Liver (tissue), 9 donors: Measurements from ENCODE around the gene OLFML2A. TPM values are rescaled to one million over a fixed set of nuclear protein-coding genes. Genes with fewer than 3 reads are reported as not detected.

ENCODE experiments used
- DNase-seq: peaks from one replicate; pipeline ENCODE4 v3.0.0-alpha.2; 2017; ENCODE audit warnings: low spot score
- H3K27ac ChIP-seq, 2 donors: one replicate each; pipeline ENCODE4 v1.7.0; 2013; ENCODE audit warnings: inconsistent platforms in 2 of 2, low read length in 2 of 2, control low read depth in 1 of 2, low read depth in 1 of 2, mild to moderate bottlenecking in 1 of 2
- H3K27me3 ChIP-seq, 4 donors: one replicate each; pipeline versions ENCODE4 v1.6.1 to v1.7.0; 2013; ENCODE audit warnings: low read length in 3 of 4, inconsistent platforms in 1 of 4, mild to moderate bottlenecking in 1 of 4, moderate library complexity in 1 of 4; ENCODE audit not compliant: control insufficient read depth in 4 of 4, insufficient read depth in 4 of 4
- H3K36me3 ChIP-seq, 4 donors: one replicate each; pipeline versions ENCODE4 v1.6.1 to v1.7.0; 2013; ENCODE audit warnings: low read length in 3 of 4, mild to moderate bottlenecking in 3 of 4, low read depth in 1 of 4, moderate library complexity in 1 of 4; ENCODE audit not compliant: control insufficient read depth in 4 of 4, insufficient read depth in 3 of 4
- H3K4me1 ChIP-seq, 4 donors: one replicate each; pipeline versions ENCODE4 v1.6.1 to v1.7.0; 2013; ENCODE audit warnings: low read length in 3 of 4, mild to moderate bottlenecking in 3 of 4, moderate library complexity in 1 of 4; ENCODE audit not compliant: control insufficient read depth in 4 of 4, insufficient read depth in 4 of 4
- H3K4me3 ChIP-seq, 3 donors: one replicate each; pipeline versions ENCODE4 v1.6.1 to v1.7.0; 2013; ENCODE audit warnings: low read length in 3 of 3, control low read depth in 1 of 3, low read depth in 1 of 3, mild to moderate bottlenecking in 1 of 3
- H3K9ac ChIP-seq, 2 donors: one replicate each; pipeline ENCODE4 v1.7.0; 2013; ENCODE audit warnings: low read length in 2 of 2, mild to moderate bottlenecking in 2 of 2, moderate library complexity in 2 of 2, control low read depth in 1 of 2, low read depth in 1 of 2
- H3K9me3 ChIP-seq, 4 donors: one replicate each; pipeline versions ENCODE4 v1.6.1 to v1.7.0; 2013; ENCODE audit warnings: low read length in 3 of 4; ENCODE audit not compliant: control insufficient read depth in 4 of 4
- EGR1 ChIP-seq, 2 donors: IDR thresholded peaks; 2 replicates each; pipeline ENCODE4 v1.6.1; 2016 to 2018; ENCODE audit warnings: antibody characterized with exemption in 2 of 2, low read depth in 2 of 2
- FOXA2 ChIP-seq: IDR thresholded peaks from 2 replicates; pipeline ENCODE4 v1.6.1; 2016; ENCODE audit warnings: antibody characterized with exemption
- GABPA ChIP-seq, 2 donors: IDR thresholded peaks in 1 of 2; conservative IDR thresholded peaks in 1 of 2; 2 replicates each; pipeline ENCODE4 v1.6.1; 2016; ENCODE audit warnings: antibody characterized with exemption in 2 of 2, mild to moderate bottlenecking in 1 of 2, moderate library complexity in 1 of 2
- HNF4A ChIP-seq, 2 donors: conservative IDR thresholded peaks; 2 replicates each; pipeline ENCODE4 v1.6.1; 2016; ENCODE audit warnings: antibody characterized with exemption in 2 of 2, mild to moderate bottlenecking in 2 of 2
- HNF4G ChIP-seq: IDR thresholded peaks from 2 replicates; pipeline ENCODE4 v1.6.1; 2016; ENCODE audit warnings: antibody characterized with exemption
- JUND ChIP-seq, 2 donors: IDR thresholded peaks; 2 replicates each; pipeline ENCODE4 v1.6.1; 2016; ENCODE audit warnings: antibody characterized with exemption in 2 of 2
- NR2F2 ChIP-seq: IDR thresholded peaks from 2 replicates; pipeline ENCODE4 v1.6.1; 2016; ENCODE audit warnings: antibody characterized with exemption
- RXRA ChIP-seq, 2 donors: IDR thresholded peaks; 2 replicates each; pipeline ENCODE4 v1.6.1; 2017 to 2018; ENCODE audit warnings: antibody characterized with exemption in 2 of 2, mild to moderate bottlenecking in 1 of 2
- SP1 ChIP-seq: IDR thresholded peaks from 2 replicates; pipeline ENCODE4 v1.6.1; 2018; ENCODE audit warnings: antibody characterized with exemption, mild to moderate bottlenecking
- TAF1 ChIP-seq: conservative IDR thresholded peaks from 2 replicates; pipeline ENCODE4 v1.6.1; 2016; ENCODE audit warnings: antibody characterized with exemption, mild to moderate bottlenecking
- YY1 ChIP-seq: IDR thresholded peaks from 2 replicates; pipeline ENCODE4 v1.6.1; 2016; ENCODE audit warnings: antibody characterized with exemption, mild to moderate bottlenecking
- WGBS: extraction: QIAGEN DNeasy Blood & Tissue Kit; methylation state at CpG from one replicate; pipeline ENCODE4 v1.1.7; 2013; 5-methylcytosine and 5-hydroxymethylcytosine counted together
- polyA plus RNA-seq, 2 donors: library from polyadenylated mRNA; stranded (reverse) in 1 of 2; unstranded in 1 of 2; fragments of 200-250 nt in 1 of 2; fragments of >200 nt in 1 of 2; fragmentation: Nextera tagmentation in 1 of 2; extraction: Ambion mirVana in 1 of 2; gene quantifications; one replicate each; pipeline versions ENCODE4 v1.2.1 to v1.2.3, GENCODE V29; 2013 to 2015
- total RNA-seq, 2 donors: library from RNA; depleted of rRNA; stranded (reverse); fragments of >200 nt; gene quantifications; one replicate each; pipeline ENCODE4 v1.2.3, GENCODE V29; 2014
- TF ChIP-seq, protein P1 (sequence below): fragments of 150-350 bp; IDR thresholded peaks from 2 replicates; pipeline ENCODE4 v1.5.1; 2017; ENCODE audit warnings: improper control_type of control experiment, low read depth, low read length; ENCODE audit not compliant: missing input control
- TF ChIP-seq, protein P2 (sequence below): IDR thresholded peaks from 2 replicates; pipeline ENCODE4 v1.6.1; 2016; ENCODE audit warnings: antibody characterized with exemption
- TF ChIP-seq, protein P3 (sequence below): IDR thresholded peaks from 2 replicates; pipeline ENCODE4 v1.6.1; 2016; ENCODE audit warnings: antibody characterized with exemption
- donor health status: healthy.
- donor health status: healthy.
- donor health status: healthy.
- donor health status: healthy.
- donor health status: healthy.

OLFML2A gene
- total and polyA plus RNA-seq, 4 donors = 0.15 to 1.1 (median 0.53) TPM

- TF ChIP-seq, protein P1, sequence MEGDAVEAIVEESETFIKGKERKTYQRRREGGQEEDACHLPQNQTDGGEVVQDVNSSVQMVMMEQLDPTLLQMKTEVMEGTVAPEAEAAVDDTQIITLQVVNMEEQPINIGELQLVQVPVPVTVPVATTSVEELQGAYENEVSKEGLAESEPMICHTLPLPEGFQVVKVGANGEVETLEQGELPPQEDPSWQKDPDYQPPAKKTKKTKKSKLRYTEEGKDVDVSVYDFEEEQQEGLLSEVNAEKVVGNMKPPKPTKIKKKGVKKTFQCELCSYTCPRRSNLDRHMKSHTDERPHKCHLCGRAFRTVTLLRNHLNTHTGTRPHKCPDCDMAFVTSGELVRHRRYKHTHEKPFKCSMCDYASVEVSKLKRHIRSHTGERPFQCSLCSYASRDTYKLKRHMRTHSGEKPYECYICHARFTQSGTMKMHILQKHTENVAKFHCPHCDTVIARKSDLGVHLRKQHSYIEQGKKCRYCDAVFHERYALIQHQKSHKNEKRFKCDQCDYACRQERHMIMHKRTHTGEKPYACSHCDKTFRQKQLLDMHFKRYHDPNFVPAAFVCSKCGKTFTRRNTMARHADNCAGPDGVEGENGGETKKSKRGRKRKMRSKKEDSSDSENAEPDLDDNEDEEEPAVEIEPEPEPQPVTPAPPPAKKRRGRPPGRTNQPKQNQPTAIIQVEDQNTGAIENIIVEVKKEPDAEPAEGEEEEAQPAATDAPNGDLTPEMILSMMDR = peak; percentile 33
- TF ChIP-seq TAF1 (no peak), YY1 (no peak), JUND (IDR thresholded peaks at IDR 0.05) (no peak)
Observed at GRCh38 chr9:124839612-124840299, 62.8 kb downstream of the OLFML2A start (continued).

GRCh38 chr9:124840300-124840833 is 63.4 kb downstream of the OLFML2A start:
- no peak overlapping the region for H3K27ac ChIP-seq
- no peak for TF ChIP-seq NR2F2
- TF ChIP-seq, protein P2, sequence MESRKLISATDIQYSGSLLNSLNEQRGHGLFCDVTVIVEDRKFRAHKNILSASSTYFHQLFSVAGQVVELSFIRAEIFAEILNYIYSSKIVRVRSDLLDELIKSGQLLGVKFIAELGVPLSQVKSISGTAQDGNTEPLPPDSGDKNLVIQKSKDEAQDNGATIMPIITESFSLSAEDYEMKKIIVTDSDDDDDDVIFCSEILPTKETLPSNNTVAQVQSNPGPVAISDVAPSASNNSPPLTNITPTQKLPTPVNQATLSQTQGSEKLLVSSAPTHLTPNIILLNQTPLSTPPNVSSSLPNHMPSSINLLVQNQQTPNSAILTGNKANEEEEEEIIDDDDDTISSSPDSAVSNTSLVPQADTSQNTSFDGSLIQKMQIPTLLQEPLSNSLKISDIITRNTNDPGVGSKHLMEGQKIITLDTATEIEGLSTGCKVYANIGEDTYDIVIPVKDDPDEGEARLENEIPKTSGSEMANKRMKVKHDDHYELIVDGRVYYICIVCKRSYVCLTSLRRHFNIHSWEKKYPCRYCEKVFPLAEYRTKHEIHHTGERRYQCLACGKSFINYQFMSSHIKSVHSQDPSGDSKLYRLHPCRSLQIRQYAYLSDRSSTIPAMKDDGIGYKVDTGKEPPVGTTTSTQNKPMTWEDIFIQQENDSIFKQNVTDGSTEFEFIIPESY = no peak
- TF ChIP-seq, protein P3, sequence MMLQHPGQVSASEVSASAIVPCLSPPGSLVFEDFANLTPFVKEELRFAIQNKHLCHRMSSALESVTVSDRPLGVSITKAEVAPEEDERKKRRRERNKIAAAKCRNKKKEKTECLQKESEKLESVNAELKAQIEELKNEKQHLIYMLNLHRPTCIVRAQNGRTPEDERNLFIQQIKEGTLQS = no peak
- no peak for TF ChIP-seq EGR1 (IDR thresholded peaks at IDR 0.05; ENCODE audit: low read depth in 2 of 2)
- TF ChIP-seq YY1 = no peak
- TF ChIP-seq GABPA (IDR thresholded peaks at IDR 0.05 in 1 of 2, conservative IDR thresholded peaks at IDR 0.05 in 1 of 2) = no peak
- TF ChIP-seq SP1 = no peak
- no peak for TF ChIP-seq JUND (IDR thresholded peaks at IDR 0.05)
- TF ChIP-seq HNF4A (conservative IDR thresholded peaks at IDR 0.05) = no peak
- no peak for TF ChIP-seq HNF4G
- TF ChIP-seq RXRA (IDR thresholded peaks at IDR 0.05) = no peak
- no peak for DNase-seq
- no peaks in the 10 kb centered on the region for H3K4me1 ChIP-seq
- no peaks in the 10 kb centered on the region for H3K9me3 ChIP-seq
- no peaks in the 10 kb centered on the region for H3K27me3 ChIP-seq
- H3K36me3 ChIP-seq = no peaks in the 10 kb centered on the region
- no peak overlapping the region for H3K9ac ChIP-seq
- no peak overlapping the region for H3K4me3 ChIP-seq
- WGBS = 78% methylated on average over 18 of the region's 18 CpGs

DNA sequence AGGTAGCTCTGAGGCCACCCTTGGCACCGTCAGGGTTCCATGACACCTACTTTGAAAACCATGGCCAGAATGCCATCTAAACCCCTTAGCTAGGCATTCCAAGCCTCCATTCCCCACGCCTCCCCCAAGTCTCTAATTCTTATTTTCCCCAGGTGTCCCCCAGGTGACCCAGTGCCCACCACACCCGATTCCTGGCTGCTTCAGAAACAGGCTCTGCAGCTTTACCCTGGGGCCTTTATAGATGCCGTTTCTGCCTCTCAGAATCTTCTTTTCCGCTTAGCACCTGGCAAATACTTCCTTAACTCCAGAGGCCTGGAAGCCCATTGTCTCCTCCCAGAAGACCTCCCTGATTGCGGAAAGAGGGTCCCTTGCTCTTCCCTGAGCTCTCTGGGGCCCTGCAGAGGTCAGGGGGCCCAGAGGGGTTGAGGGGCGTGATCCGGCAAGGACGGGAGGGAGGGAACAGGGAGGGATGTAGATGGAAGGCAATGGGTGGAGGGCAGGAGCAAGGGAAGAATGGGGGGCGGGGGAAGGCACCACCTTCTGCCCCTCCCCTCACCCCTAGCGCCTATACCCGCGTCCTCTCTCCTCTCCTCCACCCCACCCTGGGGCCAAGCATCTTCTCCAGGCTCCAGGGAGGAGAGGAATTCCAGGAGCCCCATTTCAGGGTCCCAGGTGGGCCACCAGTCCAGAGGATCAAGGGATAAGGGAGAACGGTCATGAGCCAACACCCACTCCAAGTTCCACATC is 64.3 kb downstream of the OLFML2A start:
- Histone ChIP-seq H3K9me3 (no peaks in the 10 kb centered on the region), H3K27me3 (no peaks in the 10 kb centered on the region), H3K9ac (no peak overlapping the region), H3K36me3 (no peaks in the 10 kb centered on the region), H3K4me3 (no peak overlapping the region), H3K27ac (no peak overlapping the region), H3K4me1 (no peaks in the 10 kb centered on the region)
- TF ChIP-seq NR2F2 (no peak), SP1 (no peak), JUND (IDR thresholded peaks at IDR 0.05) (no peak), FOXA2 (no peak)
- DNase-seq = no peak
- WGBS = 88% methylated on average over 14 of the region's 14 CpGs
